Non-pigmented ciliary epithelial cell (primary cell): ENCODE results near the gene TRIM44.

Experiments
- DNase-seq: peaks from one replicate; pipeline ENCODE4 v3.0.0-alpha.2; 2010; ENCODE audit warnings: low read depth

Gene TRIM44

DNA sequence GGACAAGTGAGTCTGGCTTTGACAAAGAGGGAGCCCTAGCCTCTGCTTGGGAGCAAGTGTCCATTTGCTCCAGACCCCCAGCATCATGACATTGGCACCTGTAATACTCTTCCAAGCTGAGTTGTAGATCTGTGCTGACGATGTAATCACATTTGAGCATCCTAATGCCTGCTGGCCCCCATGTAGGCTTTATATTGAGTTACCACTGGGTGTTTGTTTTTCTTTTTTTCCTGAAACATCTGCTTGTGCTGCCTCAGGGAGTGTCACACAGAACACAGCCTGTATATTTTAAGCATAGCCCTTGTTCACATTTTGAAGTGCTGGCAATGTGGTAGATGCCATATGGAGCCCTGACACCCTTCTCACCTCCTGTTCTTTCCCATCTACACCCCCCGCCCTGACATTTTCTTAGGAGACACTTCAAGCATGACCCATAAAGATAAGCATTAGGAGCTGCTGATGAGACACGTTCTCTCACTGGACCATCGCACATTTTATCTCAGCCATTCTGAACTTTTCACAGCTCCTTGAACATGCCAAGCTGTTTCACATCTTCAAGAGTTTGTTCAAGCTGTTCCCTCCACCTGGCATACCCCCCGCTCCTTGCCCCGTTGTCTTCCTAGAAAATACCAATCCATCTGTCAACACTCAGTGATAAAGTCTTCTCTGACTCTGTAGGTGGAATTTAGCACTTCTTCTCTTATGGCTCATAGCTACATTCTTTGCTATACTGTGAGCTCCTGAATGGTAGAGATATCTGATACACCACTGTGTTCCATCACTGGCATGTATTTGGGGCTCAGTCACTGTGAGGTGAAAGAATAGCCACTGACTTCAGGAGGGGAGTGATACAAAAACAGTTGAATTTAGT lies 128.7 kb downstream of the TRIM44 start:
- DNase-seq, result no peak

GRCh38 chr11:35792148-35792845 lies 129.7 kb downstream of the TRIM44 start:
- no peak for DNase-seq

- no peak for DNase-seq
These were observed 130.2 kb downstream of the TRIM44 start for GRCh38 chr11:35792846-35793192.

DNA sequence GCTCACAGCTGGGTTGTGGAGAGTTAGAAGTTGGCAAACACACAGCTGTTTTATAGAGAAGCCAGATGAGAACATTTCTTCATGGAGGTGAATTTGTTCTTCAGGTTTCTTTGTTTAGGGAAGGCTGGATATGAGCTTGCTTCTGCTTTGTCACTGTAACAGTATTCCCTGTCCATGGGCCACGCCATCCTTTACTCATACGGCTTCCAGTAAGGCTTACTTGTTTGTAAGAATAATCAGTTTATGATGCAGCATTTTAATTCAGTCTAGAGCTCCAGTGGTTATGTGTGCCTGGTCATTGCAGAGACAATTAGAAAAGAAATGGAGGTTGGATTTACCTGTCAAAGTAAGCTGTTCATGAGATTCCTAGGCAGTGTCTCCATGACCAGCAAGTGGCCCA lies 131.8 kb downstream of the TRIM44 start:
- DNase-seq, result no peak

GRCh38 chr11:35794850-35795249 lies 132.3 kb downstream of the TRIM44 start:
- peak; percentile 76 for DNase-seq

DNA sequence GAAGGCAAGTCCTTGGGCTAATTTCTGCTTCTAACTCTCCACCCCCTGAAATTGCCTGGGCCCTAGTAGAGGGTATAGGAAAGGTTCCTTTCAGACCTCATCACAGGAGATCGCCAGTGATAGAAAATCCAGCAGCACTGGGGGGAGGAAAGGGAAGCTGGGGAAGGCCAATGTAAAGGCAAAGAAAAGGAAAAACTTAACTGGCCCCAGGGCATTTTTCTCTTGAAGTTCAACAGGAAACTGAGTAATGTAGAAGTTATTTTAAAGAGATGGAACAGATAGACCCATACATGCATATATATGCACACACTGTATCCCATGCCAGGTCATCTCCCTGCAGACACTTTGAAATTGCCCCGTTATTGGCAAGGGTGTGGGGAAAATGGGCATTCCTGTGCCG lies 134.0 kb downstream of the TRIM44 start:
- DNase-seq, result no peak

GRCh38 chr11:35798423-35798822 lies 135.8 kb downstream of the TRIM44 start:
- DNase-seq, result no peak

DNA sequence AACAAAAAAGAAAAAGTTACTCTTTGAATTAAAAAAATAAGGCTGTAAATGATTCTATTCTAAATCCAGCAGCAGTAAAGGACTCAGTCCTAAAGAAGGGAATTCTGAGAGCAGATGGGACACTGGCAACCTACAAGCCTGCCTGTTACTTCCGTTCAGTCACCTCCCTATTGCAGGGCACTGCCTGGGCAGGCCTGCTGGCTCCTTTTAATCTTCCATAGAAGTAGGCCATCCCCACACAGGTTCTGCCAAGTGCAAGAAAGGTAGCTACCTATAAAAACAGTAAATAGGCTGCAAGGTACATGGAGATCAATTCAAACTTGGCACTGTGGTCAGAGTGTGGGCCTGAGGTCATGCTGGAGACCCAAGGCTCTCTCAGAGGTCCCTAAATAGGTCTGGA lies 136.4 kb downstream of the TRIM44 start:
- no peak for DNase-seq

- DNase-seq, result no peak
These were observed 137.1 kb downstream of the TRIM44 start for GRCh38 chr11:35799655-35800054.

- no peak for DNase-seq
These were observed 138.7 kb downstream of the TRIM44 start for GRCh38 chr11:35800970-35801953.

- no peak for DNase-seq
These were observed 139.6 kb downstream of the TRIM44 start for GRCh38 chr11:35802221-35802620.

- DNase-seq, result no peak
These were observed 140.1 kb downstream of the TRIM44 start for GRCh38 chr11:35802672-35803071.

DNA sequence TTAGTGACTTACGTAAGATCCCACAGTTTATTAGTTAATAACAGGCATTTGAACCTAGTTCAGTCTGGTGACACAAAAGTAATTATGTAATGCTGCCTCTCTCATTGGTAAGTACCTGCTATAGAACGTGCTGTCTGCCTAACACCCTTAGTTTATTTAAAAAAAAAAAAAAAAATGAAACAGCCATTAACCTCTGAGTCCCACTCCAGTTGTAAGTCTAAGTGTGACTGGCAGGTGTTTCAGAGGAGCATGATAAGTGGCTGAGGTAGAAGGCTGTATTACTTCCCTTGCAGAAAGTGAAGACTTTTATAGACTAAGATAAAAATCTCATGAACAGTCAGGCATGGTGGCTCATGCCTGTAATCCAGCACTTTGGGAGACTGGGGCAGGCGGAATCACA lies 140.5 kb downstream of the TRIM44 start:
- DNase-seq, result no peak

- no peak for DNase-seq
These were observed 142.0 kb downstream of the TRIM44 start for GRCh38 chr11:35804451-35805040.

DNA sequence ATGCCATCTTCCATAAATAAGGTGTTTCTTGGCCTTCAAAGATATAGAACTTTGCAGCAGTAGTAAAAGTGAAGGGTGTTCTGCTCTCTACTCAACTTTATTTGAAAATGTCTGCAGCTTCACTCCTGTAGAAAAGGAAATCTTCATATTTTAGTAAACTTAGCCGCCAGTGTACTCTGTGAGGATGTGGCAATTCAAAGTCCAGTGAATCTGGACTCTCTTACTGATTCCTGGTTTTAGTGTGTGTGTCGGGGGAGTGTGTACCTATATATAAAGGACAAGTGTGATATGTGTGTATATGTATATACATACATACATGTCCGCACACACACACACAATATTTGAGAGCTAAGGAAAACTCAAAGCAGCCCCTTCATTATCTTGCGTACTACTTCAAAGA lies 147.0 kb downstream of the TRIM44 start:
- no peak for DNase-seq

- no peak for DNase-seq
These were observed 147.6 kb downstream of the TRIM44 start for GRCh38 chr11:35810045-35810645.

DNA sequence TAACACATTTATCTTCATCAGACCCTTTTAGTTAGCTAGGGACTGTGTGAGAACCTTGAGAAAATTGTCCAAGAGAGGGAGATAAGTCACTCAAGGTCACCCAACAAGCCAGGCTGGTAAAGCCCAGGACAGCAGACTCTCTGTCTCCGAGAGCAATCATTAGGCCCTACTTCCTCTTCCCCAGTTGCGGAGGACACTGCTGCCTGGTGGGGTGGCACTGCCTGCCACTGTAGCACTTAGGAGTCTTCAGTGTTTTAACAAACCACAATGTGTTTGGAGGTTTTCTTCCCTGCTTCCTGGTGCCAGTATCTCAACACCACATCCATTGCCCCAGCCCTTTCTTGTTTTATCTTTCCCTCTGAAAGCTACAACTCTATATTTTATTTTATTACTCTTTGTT lies 149.2 kb downstream of the TRIM44 start:
- no peak for DNase-seq

GRCh38 chr11:35812828-35813227 lies 150.3 kb downstream of the TRIM44 start:
- no peak for DNase-seq

- DNase-seq, result no peak
These were observed 151.6 kb downstream of the TRIM44 start for GRCh38 chr11:35814081-35814695.

- no peak for DNase-seq
These were observed 152.2 kb downstream of the TRIM44 start for GRCh38 chr11:35814720-35815305.
